Activated naive CD4-positive, alpha-beta T cell treated with anti-CD3 and anti-CD28 coated beads, Interleukin-2, amount 10 ng/mL, durations not matched to agents 7 days and 5 days (primary cell): ENCODE data around the gene CENPX.

ENCODE experiments used
- CTCF ChIA-PET: fragments of 350-600 bp; sonication (Branson Sonifier 250); formaldehyde crosslinking; loops from one replicate; lab custom pipeline; 2021; ENCODE audit warnings: antibody characterized with exemption; lab: Charles Lee
- DNase-seq: peaks from one replicate; pipeline ENCODE4 v3.0.0-alpha.2; 2020
- H3K27ac Mint-ChIP-seq: one replicate; pipeline ENCODE4 v1.8.0; 2021; ENCODE audit warnings: mild to moderate bottlenecking, moderate library complexity, mixed read lengths
- H3K27me3 Mint-ChIP-seq: one replicate; pipeline ENCODE4 v1.8.0; 2021; ENCODE audit warnings: mild to moderate bottlenecking, mixed read lengths
- H3K36me3 Mint-ChIP-seq: one replicate; pipeline ENCODE4 v1.8.0; 2021; ENCODE audit warnings: mixed read lengths
- H3K4me1 Mint-ChIP-seq: one replicate; pipeline ENCODE4 v1.8.0; 2021; ENCODE audit warnings: mixed read lengths
- H3K4me3 Mint-ChIP-seq: one replicate; pipeline ENCODE4 v1.8.0; 2021; ENCODE audit warnings: mild to moderate bottlenecking, moderate library complexity, mixed read lengths
- H3K9me3 Mint-ChIP-seq: one replicate; pipeline ENCODE4 v1.8.0; 2021; ENCODE audit warnings: mixed read lengths

The CENPX gene

GRCh38 chr17:82022310-82022980, at the start of gene CENPX:
Gene CENPX (minus strand): TSS chr17:82022878. CDS start chr17:82022861, 17 bp downstream.
- Mint-ChIP-seq H3K9me3 (no peaks in the 10 kb centered on the region), H3K4me3 (peak within 1 kb of the TSS; percentile 83), H3K36me3 (peaks cover 13% of the 10 kb centered on the region), H3K27ac (peak within 1 kb of the TSS; percentile 81), H3K4me1 (peaks cover 46% of the 10 kb centered on the region), H3K27me3 (no peaks in the 10 kb centered on the region)
- no peak for DNase-seq
- CTCF ChIA-PET: interaction anchor here (0.9 to 6.0 kb wide), 9 partner anchors 8 to 243 kb away, joined by 3 to 103 read pairs (median 4); partner anchors contain the start of genes DCXR and NOTUM

GRCh38 chr17:82070611-82071010, 47.9 kb upstream of the CENPX start:
- Mint-ChIP-seq H3K4me3 (no peak overlapping the region), H3K9me3 (no peaks in the 10 kb centered on the region), H3K27ac (peak overlapping the region; percentile 35), H3K36me3 (no peaks in the 10 kb centered on the region), H3K27me3 (peaks cover 21% of the 10 kb centered on the region), H3K4me1 (peaks cover 11% of the 10 kb centered on the region)
- CTCF ChIA-PET: interaction anchor here (0.7 kb wide), 1 partner anchor 103 kb away, joined by 3 read pairs; no protein-coding TSS in a partner anchor
- DNase-seq: no peak

GRCh38 chr17:82065638-82066303, 43.1 kb upstream of the CENPX start, which contains the start of gene DUS1L:
Gene DUS1L (minus strand): TSS chr17:82065804. CDS start chr17:82065059, 745 bp downstream.
- Mint-ChIP-seq H3K36me3 (peaks cover 2% of the 10 kb centered on the region), H3K27me3 (peaks cover 4% of the 10 kb centered on the region), H3K27ac (peak within 1 kb of the TSS; percentile 90), H3K9me3 (no peaks in the 10 kb centered on the region), H3K4me3 (peak within 1 kb of the TSS; percentile 84), H3K4me1 (peaks cover 20% of the 10 kb centered on the region)
- CTCF ChIA-PET: interaction anchor here (1.7 kb wide), 1 partner anchor 28 kb away, joined by 4 read pairs; the partner anchor contains the start of gene DCXR
- DNase-seq: peak; percentile 73

- Mint-ChIP-seq H3K27me3 (peaks cover 3% of the 10 kb centered on the region), H3K9me3 (no peaks in the 10 kb centered on the region), H3K36me3 (peaks cover 6% of the 10 kb centered on the region), H3K4me3 (peak overlapping the region; percentile 66), H3K4me1 (peaks cover 20% of the 10 kb centered on the region), H3K27ac (peak overlapping the region; percentile 68)
- CTCF ChIA-PET: no interaction called here
- DNase-seq: peak; percentile 55
These were observed 42.5 kb upstream of the CENPX start for GRCh38 chr17:82065193-82065637.

- peaks cover 20% of the 10 kb centered on the region for H3K4me1 Mint-ChIP-seq
- H3K9me3 Mint-ChIP-seq: no peaks in the 10 kb centered on the region
- H3K27me3 Mint-ChIP-seq: no peaks in the 10 kb centered on the region
- peaks cover 8% of the 10 kb centered on the region for H3K36me3 Mint-ChIP-seq
- peak overlapping the region; percentile 68 for H3K27ac Mint-ChIP-seq
- CTCF ChIA-PET: no interaction called here
- DNase-seq: no peak
- H3K4me3 Mint-ChIP-seq: peak overlapping the region; percentile 66
These were observed 41.9 kb upstream of the CENPX start for GRCh38 chr17:82064433-82065192.

- peaks cover 8% of the 10 kb centered on the region for H3K36me3 Mint-ChIP-seq
- no peaks in the 10 kb centered on the region for H3K27me3 Mint-ChIP-seq
- H3K4me1 Mint-ChIP-seq: peaks cover 20% of the 10 kb centered on the region
- no peak for DNase-seq
- peak overlapping the region; percentile 66 for H3K4me3 Mint-ChIP-seq
- H3K27ac Mint-ChIP-seq: peak overlapping the region; percentile 37
- CTCF ChIA-PET: no interaction called here
- H3K9me3 Mint-ChIP-seq: no peaks in the 10 kb centered on the region
These were observed 41.0 kb upstream of the CENPX start for GRCh38 chr17:82063424-82064415.

- Mint-ChIP-seq H3K4me1 (peaks cover 20% of the 10 kb centered on the region), H3K27me3 (no peaks in the 10 kb centered on the region), H3K27ac (peak overlapping the region; percentile 37), H3K4me3 (no peak overlapping the region), H3K36me3 (peaks cover 10% of the 10 kb centered on the region), H3K9me3 (no peaks in the 10 kb centered on the region)
- no peak for DNase-seq
- CTCF ChIA-PET: no interaction called here
These were observed 40.3 kb upstream of the CENPX start for GRCh38 chr17:82062984-82063368.

- Mint-ChIP-seq H3K4me3 (no peak overlapping the region), H3K27ac (no peak overlapping the region), H3K9me3 (no peaks in the 10 kb centered on the region), H3K4me1 (peaks cover 20% of the 10 kb centered on the region), H3K36me3 (peaks cover 14% of the 10 kb centered on the region), H3K27me3 (no peaks in the 10 kb centered on the region)
- no peak for DNase-seq
- CTCF ChIA-PET: no interaction called here
These were observed 39.7 kb upstream of the CENPX start for GRCh38 chr17:82062076-82062983.

GRCh38 chr17:82061047-82061925, 38.6 kb upstream of the CENPX start:
- no peak overlapping the region for H3K4me3 Mint-ChIP-seq
- H3K4me1 Mint-ChIP-seq: peaks cover 12% of the 10 kb centered on the region
- H3K36me3 Mint-ChIP-seq: peaks cover 14% of the 10 kb centered on the region
- H3K27ac Mint-ChIP-seq: no peak overlapping the region
- no peaks in the 10 kb centered on the region for H3K9me3 Mint-ChIP-seq
- CTCF ChIA-PET: no interaction called here
- DNase-seq: no peak
- H3K27me3 Mint-ChIP-seq: no peaks in the 10 kb centered on the region

GRCh38 chr17:82060614-82061013, 37.9 kb upstream of the CENPX start:
- no peaks in the 10 kb centered on the region for H3K27me3 Mint-ChIP-seq
- no peaks in the 10 kb centered on the region for H3K9me3 Mint-ChIP-seq
- peaks cover 14% of the 10 kb centered on the region for H3K36me3 Mint-ChIP-seq
- peaks cover 9% of the 10 kb centered on the region for H3K4me1 Mint-ChIP-seq
- CTCF ChIA-PET: no interaction called here
- no peak overlapping the region for H3K27ac Mint-ChIP-seq
- no peak for DNase-seq
- no peak overlapping the region for H3K4me3 Mint-ChIP-seq

GRCh38 chr17:82060001-82060380, 37.3 kb upstream of the CENPX start:
- H3K27me3 Mint-ChIP-seq: no peaks in the 10 kb centered on the region
- H3K27ac Mint-ChIP-seq: no peak overlapping the region
- H3K4me3 Mint-ChIP-seq: no peak overlapping the region
- DNase-seq: no peak
- H3K36me3 Mint-ChIP-seq: peaks cover 15% of the 10 kb centered on the region
- H3K9me3 Mint-ChIP-seq: no peaks in the 10 kb centered on the region
- CTCF ChIA-PET: no interaction called here
- H3K4me1 Mint-ChIP-seq: peaks cover 9% of the 10 kb centered on the region
